Neutrophil (primary cell): ENCODE results near the gene DEDD.

Experiments
- H3K27ac ChIP-seq: fragments of 200-600 bp; sonication (generic); 2 replicates; pipeline ENCODE4 v1.5.1; 2016; ENCODE audit warnings: mild to moderate bottlenecking, moderate library complexity
- H3K27me3 ChIP-seq: fragments of 200-600 bp; sonication (generic); 2 replicates; pipeline ENCODE4 v1.6.0; 2016; ENCODE audit warnings: mild to moderate bottlenecking
- H3K36me3 ChIP-seq: fragments of 200-600 bp; sonication (generic); 2 replicates; pipeline ENCODE4 v1.5.1; 2017
- H3K4me1 ChIP-seq, 2 experiments: fragments of 200-600 bp in 1 of 2; sonication (generic) in 1 of 2; 1 replicate in 1 of 2; 2 replicates in 1 of 2; pipeline versions ENCODE4 v1.5.1 to v1.6.1; 2013 to 2016; ENCODE audit warnings: low read depth in 1 of 2, low read length in 1 of 2, mild to moderate bottlenecking in 1 of 2, moderate library complexity in 1 of 2; ENCODE audit not compliant: control insufficient read depth in 1 of 2, insufficient read depth in 1 of 2
- H3K4me3 ChIP-seq, 2 experiments: fragments of 200-600 bp in 1 of 2; sonication (generic) in 1 of 2; 1 replicate in 1 of 2; 2 replicates in 1 of 2; pipeline ENCODE4 v1.5.1; 2013 to 2016; ENCODE audit warnings: low read depth in 1 of 2, low read length in 1 of 2, mild to moderate bottlenecking in 1 of 2, moderate library complexity in 1 of 2
- H3K9me3 ChIP-seq: fragments of 200-600 bp; sonication (generic); 2 replicates; pipeline ENCODE4 v1.5.1; 2016
- TF ChIP-seq, protein P1 (sequence below): fragments of 200-600 bp; sonication (generic); IDR thresholded peaks from 2 replicates; pipeline ENCODE4 v1.5.1; 2016; ENCODE audit warnings: antibody characterized with exemption

Gene DEDD

GRCh38 chr1:161177112-161177935 lies 44.9 kb upstream of the DEDD start, which contains the start of gene B4GALT3:
Gene B4GALT3, minus strand, starts transcription at chr1:161177507. Its CDS starts 1,447 bp downstream, at chr1:161176060.
- TF ChIP-seq, protein P1, sequence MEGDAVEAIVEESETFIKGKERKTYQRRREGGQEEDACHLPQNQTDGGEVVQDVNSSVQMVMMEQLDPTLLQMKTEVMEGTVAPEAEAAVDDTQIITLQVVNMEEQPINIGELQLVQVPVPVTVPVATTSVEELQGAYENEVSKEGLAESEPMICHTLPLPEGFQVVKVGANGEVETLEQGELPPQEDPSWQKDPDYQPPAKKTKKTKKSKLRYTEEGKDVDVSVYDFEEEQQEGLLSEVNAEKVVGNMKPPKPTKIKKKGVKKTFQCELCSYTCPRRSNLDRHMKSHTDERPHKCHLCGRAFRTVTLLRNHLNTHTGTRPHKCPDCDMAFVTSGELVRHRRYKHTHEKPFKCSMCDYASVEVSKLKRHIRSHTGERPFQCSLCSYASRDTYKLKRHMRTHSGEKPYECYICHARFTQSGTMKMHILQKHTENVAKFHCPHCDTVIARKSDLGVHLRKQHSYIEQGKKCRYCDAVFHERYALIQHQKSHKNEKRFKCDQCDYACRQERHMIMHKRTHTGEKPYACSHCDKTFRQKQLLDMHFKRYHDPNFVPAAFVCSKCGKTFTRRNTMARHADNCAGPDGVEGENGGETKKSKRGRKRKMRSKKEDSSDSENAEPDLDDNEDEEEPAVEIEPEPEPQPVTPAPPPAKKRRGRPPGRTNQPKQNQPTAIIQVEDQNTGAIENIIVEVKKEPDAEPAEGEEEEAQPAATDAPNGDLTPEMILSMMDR, result no peak
- H3K27ac ChIP-seq, result peak within 1 kb of the TSS; percentile 78
- H3K9me3 ChIP-seq, result no peaks in the 10 kb centered on the region
- H3K4me1 ChIP-seq, result peaks cover 19 to 22% of the 10 kb centered on the region in 2 experiments
- H3K27me3 ChIP-seq, result no peaks in the 10 kb centered on the region
- H3K36me3 ChIP-seq, result peaks cover 24% of the 10 kb centered on the region
- H3K4me3 ChIP-seq, result peak within 1 kb of the TSS; percentile 82 to 92

DNA sequence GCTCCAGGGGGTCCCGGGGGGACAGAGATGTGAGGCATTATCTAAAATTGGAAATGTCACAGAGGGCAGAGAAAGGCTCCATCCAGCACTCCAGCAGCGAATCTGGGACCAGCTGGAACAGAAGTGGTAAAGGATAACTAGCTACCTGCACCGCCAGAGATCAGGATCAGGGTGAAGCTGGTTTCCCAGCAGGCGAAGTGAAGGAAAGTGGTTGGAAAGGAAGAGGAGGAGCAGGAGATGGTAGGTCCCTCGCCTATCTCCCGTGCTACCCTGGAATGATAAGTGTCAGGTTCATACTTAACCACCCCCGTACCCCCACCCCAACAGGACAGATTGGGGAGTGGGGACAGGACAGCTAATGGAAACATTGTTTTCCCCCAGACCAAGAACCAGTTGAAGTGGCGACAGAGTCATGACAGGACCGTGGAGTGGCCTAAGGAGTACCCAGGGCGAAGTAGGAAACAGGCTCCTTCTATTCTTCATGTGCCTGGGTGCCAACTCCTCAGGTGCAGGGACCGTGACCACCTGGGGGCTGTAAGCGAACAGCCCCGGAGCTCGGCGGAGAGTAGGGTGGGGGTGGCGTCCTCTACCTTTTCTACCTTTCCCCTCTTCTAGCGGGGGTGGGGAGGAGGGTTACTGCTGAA lies 44.1 kb upstream of the DEDD start:
- Histone ChIP-seq H3K27me3 (no peaks in the 10 kb centered on the region), H3K4me3 (peak overlapping the region; percentile 82 to 92), H3K9me3 (no peaks in the 10 kb centered on the region), H3K4me1 (peaks cover 16 to 22% of the 10 kb centered on the region in 2 experiments), H3K27ac (peak overlapping the region; percentile 78), H3K36me3 (peaks cover 31% of the 10 kb centered on the region)
- TF ChIP-seq, protein P1, result no peak

DNA sequence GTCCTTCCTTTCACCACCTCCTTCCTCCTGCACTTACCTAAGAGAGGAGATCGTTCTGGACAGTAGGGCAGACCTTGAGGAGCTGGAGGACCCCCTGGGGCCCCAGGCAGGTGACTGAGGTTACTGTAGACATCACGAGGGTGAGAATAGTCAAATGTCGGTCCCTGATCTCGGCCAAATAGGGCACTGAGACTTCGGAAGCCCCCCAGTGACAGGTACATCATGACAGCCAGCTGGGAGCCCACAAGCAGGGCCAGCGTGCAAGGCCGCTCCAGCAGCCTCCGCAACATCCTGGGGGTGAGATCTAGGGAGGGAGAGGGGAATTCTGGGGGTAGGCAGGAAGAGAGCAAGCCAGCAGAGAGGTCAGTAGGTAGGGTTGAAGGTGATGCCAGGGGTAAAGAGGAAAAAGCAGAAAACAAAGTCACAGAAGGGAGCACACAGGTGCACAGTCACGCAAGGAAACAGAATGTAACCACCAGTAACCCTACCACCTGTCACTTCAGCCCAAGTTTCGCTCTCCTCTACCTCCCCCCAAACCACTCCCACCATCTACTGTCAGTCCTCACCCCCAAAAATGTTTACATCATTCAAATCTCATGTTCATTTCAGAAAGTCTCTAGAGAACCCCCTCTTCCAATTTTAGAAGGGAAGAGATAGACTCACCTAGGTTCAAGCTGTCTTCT lies 43.4 kb upstream of the DEDD start:
- peaks cover 38% of the 10 kb centered on the region for H3K36me3 ChIP-seq
- H3K4me3 ChIP-seq, result peak overlapping the region in 1 of 2 experiments; percentile 92
- no peak overlapping the region for H3K27ac ChIP-seq
- TF ChIP-seq, protein P1, result no peak
- H3K4me1 ChIP-seq, result peaks cover 16 to 22% of the 10 kb centered on the region in 2 experiments
- H3K27me3 ChIP-seq, result no peaks in the 10 kb centered on the region
- H3K9me3 ChIP-seq, result no peaks in the 10 kb centered on the region

DNA sequence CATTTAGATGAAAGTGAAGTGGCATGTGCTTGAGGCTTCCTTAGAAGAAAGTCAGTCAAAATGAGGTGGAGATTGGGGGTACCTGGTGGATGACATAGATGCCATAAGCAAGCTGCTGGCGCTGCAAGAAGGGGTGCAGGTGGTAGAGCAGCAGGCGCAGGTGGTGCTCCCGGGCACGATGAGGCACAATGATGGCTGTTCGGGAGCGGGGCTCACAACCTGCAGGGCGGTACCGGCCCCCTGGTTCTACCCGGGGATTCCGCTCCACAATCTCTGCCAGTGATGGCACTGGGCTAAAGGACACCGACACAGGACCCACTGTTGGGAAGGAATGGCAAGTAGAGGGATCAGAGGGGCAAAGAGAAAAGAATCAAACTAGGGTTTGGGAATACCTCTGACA lies 42.4 kb upstream of the DEDD start:
- Histone ChIP-seq H3K9me3 (no peaks in the 10 kb centered on the region), H3K36me3 (peaks cover 48% of the 10 kb centered on the region), H3K4me1 (peaks cover 16 to 22% of the 10 kb centered on the region in 2 experiments), H3K4me3 (no peak overlapping the region), H3K27me3 (no peaks in the 10 kb centered on the region), H3K27ac (no peak overlapping the region)
- TF ChIP-seq, protein P1, result no peak

GRCh38 chr1:161173711-161174110 lies 41.2 kb upstream of the DEDD start:
- Histone ChIP-seq H3K4me1 (peaks cover 16 to 22% of the 10 kb centered on the region in 2 experiments), H3K27ac (no peak overlapping the region), H3K36me3 (peaks cover 52% of the 10 kb centered on the region), H3K27me3 (no peaks in the 10 kb centered on the region), H3K9me3 (no peaks in the 10 kb centered on the region), H3K4me3 (no peak overlapping the region)
- TF ChIP-seq, protein P1, result no peak
